Measurements from ENCODE around the gene MALT1.

Gene MALT1

GRCh38 chr18:58721566-58722239 lies 50.4 kb downstream of the MALT1 start:
- no peaks in the 10 kb centered on the region for H3K27me3 ChIP-seq (replicated peaks)
- in situ Hi-C loops (cut with HindIII; ENCODE audit: low pct_ligation_motif_present, low sequenced_read_pairs), result no loop called here
- no peak overlapping the region for H3K4me3 ChIP-seq (ENCODE audit: low read depth, low read length)
- H3K36me3 ChIP-seq (replicated peaks), result no peaks in the 10 kb centered on the region
- H3K27ac ChIP-seq, result no peak overlapping the region
- DNase-seq, result no peak
- no peak for TF ChIP-seq CTCF (IDR thresholded peaks at IDR 0.05; ENCODE audit: low read depth, low read length, missing control alignments)

GRCh38 chr18:58723810-58724602 lies 52.7 kb downstream of the MALT1 start:
- H3K4me3 ChIP-seq (ENCODE audit: low read depth, low read length), result no peak overlapping the region
- no peak for DNase-seq
- TF ChIP-seq CTCF (IDR thresholded peaks at IDR 0.05; ENCODE audit: low read depth, low read length, missing control alignments), result no peak
- H3K27me3 ChIP-seq (replicated peaks), result no peaks in the 10 kb centered on the region
- in situ Hi-C loops (cut with HindIII; ENCODE audit: low pct_ligation_motif_present, low sequenced_read_pairs), result no loop called here
- no peak overlapping the region for H3K27ac ChIP-seq
- no peaks in the 10 kb centered on the region for H3K36me3 ChIP-seq (replicated peaks)

GRCh38 chr18:58726671-58727070 lies 55.4 kb downstream of the MALT1 start:
- H3K36me3 ChIP-seq (replicated peaks), result no peaks in the 10 kb centered on the region
- DNase-seq, result no peak
- no peak overlapping the region for H3K27ac ChIP-seq
- no peak overlapping the region for H3K4me3 ChIP-seq (ENCODE audit: low read depth, low read length)
- TF ChIP-seq CTCF (IDR thresholded peaks at IDR 0.05; ENCODE audit: low read depth, low read length, missing control alignments), result no peak
- no peaks in the 10 kb centered on the region for H3K27me3 ChIP-seq (replicated peaks)
- in situ Hi-C loops (cut with HindIII; ENCODE audit: low pct_ligation_motif_present, low sequenced_read_pairs), result no loop called here

- peak; percentile 5 for DNase-seq
- H3K27ac ChIP-seq, result no peak overlapping the region
- no peaks in the 10 kb centered on the region for H3K27me3 ChIP-seq (replicated peaks)
- H3K4me3 ChIP-seq (ENCODE audit: low read depth, low read length), result no peak overlapping the region
- in situ Hi-C loops (cut with HindIII; ENCODE audit: low pct_ligation_motif_present, low sequenced_read_pairs), result no loop called here
- H3K36me3 ChIP-seq (replicated peaks), result no peaks in the 10 kb centered on the region
- no peak for TF ChIP-seq CTCF (IDR thresholded peaks at IDR 0.05; ENCODE audit: low read depth, low read length, missing control alignments)
These were observed 56.7 kb downstream of the MALT1 start for GRCh38 chr18:58727776-58728500.

- no peak for TF ChIP-seq CTCF (IDR thresholded peaks at IDR 0.05; ENCODE audit: low read depth, low read length, missing control alignments)
- H3K27ac ChIP-seq, result no peak overlapping the region
- no peaks in the 10 kb centered on the region for H3K27me3 ChIP-seq (replicated peaks)
- DNase-seq, result no peak
- in situ Hi-C loops (cut with HindIII; ENCODE audit: low pct_ligation_motif_present, low sequenced_read_pairs), result no loop called here
- H3K36me3 ChIP-seq (replicated peaks), result no peaks in the 10 kb centered on the region
- H3K4me3 ChIP-seq (ENCODE audit: low read depth, low read length), result no peak overlapping the region
These were observed 57.5 kb downstream of the MALT1 start for GRCh38 chr18:58728719-58729118.

Measured in brain microvascular endothelial cell (primary cell).